IMR-90 (cell line): ENCODE data around the gene LDLRAD4. TPM values are rescaled to one million over a fixed set of nuclear protein-coding genes. Genes with fewer than 3 reads are reported as not detected.

Source experiments
- ATAC-seq: fragments of 200-7000 bp; cut with Tn5 transposase; 2 replicates; pipeline ENCODE4 v1.9.1; 2020; ENCODE audit warnings: low read depth, mild to moderate bottlenecking, moderate library complexity
- BruUV-seq: library from RNA; stranded (reverse); fragments of 400-500 nt; replicated peaks from 2 replicates; lab custom pipeline; 2021; lab: Mats Ljungman, UMichigan
- CTCF ChIA-PET: fragments of 300-600 bp; formaldehyde crosslinking; extraction: SDS; loops from one replicate; lab custom pipeline; 2021; ENCODE audit warnings: antibody characterized with exemption; lab: Yijun Ruan, JAX
- POLR2A ChIA-PET: fragments of 300-600 bp; sonication (Branson Sonifier 250); formaldehyde crosslinking; loops from one replicate; lab custom pipeline; 2022; ENCODE audit warnings: antibody characterized with exemption; ENCODE audit not compliant: unreplicated experiment; lab: Charles Lee
- DNase-seq: peaks from one replicate; pipeline ENCODE4 v3.0.0; 2013
- H2AFZ ChIP-seq: replicated peaks from 2 replicates; pipeline ENCODE3; 2013; ENCODE audit warnings: low read length, mild to moderate bottlenecking; ENCODE audit not compliant: poor library complexity
- H2AK5ac ChIP-seq: 2 replicates; pipeline ENCODE4 v1.6.1; 2013; ENCODE audit warnings: low read depth, low read length, inconsistent platforms
- H2AK9ac ChIP-seq: replicated peaks from 2 replicates; pipeline ENCODE3; 2013; ENCODE audit warnings: mild to moderate bottlenecking, low read depth, low read length, moderate library complexity; ENCODE audit not compliant: poor library complexity
- H2BK120ac ChIP-seq: 2 replicates; pipeline ENCODE4 v1.6.1; 2013; ENCODE audit warnings: low read depth, low read length, inconsistent platforms
- H2BK15ac ChIP-seq: 3 replicates; pipeline ENCODE4 v1.6.1; 2013; ENCODE audit warnings: low read depth, low read length, inconsistent platforms
- H2BK20ac ChIP-seq: 2 replicates; pipeline ENCODE4 v1.6.1; 2013; ENCODE audit warnings: low read depth, mild to moderate bottlenecking, inconsistent platforms, low read length, moderate library complexity
- H2BK5ac ChIP-seq: 2 replicates; pipeline ENCODE4 v1.6.1; 2013; ENCODE audit warnings: mild to moderate bottlenecking, low read depth, low read length, inconsistent platforms; ENCODE audit not compliant: poor library complexity, severe bottlenecking
- H3K14ac ChIP-seq: replicated peaks from 2 replicates; pipeline ENCODE4 v1.6.1; 2013; ENCODE audit warnings: low read depth, low read length, inconsistent platforms
- H3K18ac ChIP-seq: 2 replicates; pipeline ENCODE4 v1.6.1; 2013; ENCODE audit warnings: low read depth, low read length, control low read depth
- H3K23ac ChIP-seq: 2 replicates; pipeline ENCODE4 v1.6.1; 2013; ENCODE audit warnings: low read depth, low read length, inconsistent platforms
- H3K27ac ChIP-seq: 2 replicates; pipeline ENCODE4 v1.5.1; 2013; ENCODE audit warnings: mild to moderate bottlenecking, control low read depth, low read length; ENCODE audit not compliant: insufficient read depth
- H3K27me3 ChIP-seq: 2 replicates; pipeline ENCODE4 v1.6.1; 2013; ENCODE audit warnings: low read length; ENCODE audit not compliant: control insufficient read depth, insufficient read depth
- H3K36me3 ChIP-seq: 2 replicates; pipeline ENCODE4 v1.6.1; 2013; ENCODE audit warnings: low read length, mixed read lengths; ENCODE audit not compliant: control insufficient read depth, insufficient read depth
- H3K4ac ChIP-seq: 2 replicates; pipeline ENCODE4 v1.6.1; 2013; ENCODE audit warnings: low read depth, low read length, inconsistent platforms
- H3K4me1 ChIP-seq: 2 replicates; pipeline ENCODE4 v1.6.1; 2013; ENCODE audit warnings: low read length, mixed read lengths; ENCODE audit not compliant: control insufficient read depth, insufficient read depth
- H3K4me2 ChIP-seq: 2 replicates; pipeline ENCODE4 v1.6.1; 2013; ENCODE audit warnings: low read depth, mild to moderate bottlenecking, control low read depth, low read length, moderate library complexity
- H3K4me3 ChIP-seq: 2 replicates; pipeline ENCODE4 v1.5.1; 2013; ENCODE audit warnings: low read depth, mild to moderate bottlenecking, control low read depth, low read length, moderate library complexity; ENCODE audit not compliant: insufficient read depth
- H3K56ac ChIP-seq: 2 replicates; pipeline ENCODE4 v1.6.1; 2013; ENCODE audit warnings: low read length, inconsistent platforms; ENCODE audit not compliant: insufficient read depth; ENCODE audit errors: extremely low read depth
- H3K79me1 ChIP-seq, 2 experiments: 2 replicates each; pipeline ENCODE4 v1.6.1; 2013; ENCODE audit warnings: low read length in 2 of 2, inconsistent platforms in 1 of 2, low read depth in 1 of 2
- H3K9ac ChIP-seq: 2 replicates; pipeline ENCODE4 v1.6.1; 2013; ENCODE audit warnings: low read depth, low read length, control low read depth
- H3K9me1 ChIP-seq: 2 replicates; pipeline ENCODE4 v1.6.1; 2013; ENCODE audit warnings: low read length, inconsistent platforms; ENCODE audit not compliant: insufficient read depth
- H3K9me3 ChIP-seq: 2 replicates; pipeline ENCODE4 v1.6.1; 2013; ENCODE audit warnings: low read length; ENCODE audit not compliant: control insufficient read depth, insufficient read depth
- H4K20me1 ChIP-seq: 2 replicates; pipeline ENCODE4 v1.6.1; 2013; ENCODE audit warnings: low read length, inconsistent platforms; ENCODE audit not compliant: insufficient read depth
- H4K5ac ChIP-seq: 2 replicates; pipeline ENCODE4 v1.6.1; 2013; ENCODE audit warnings: mild to moderate bottlenecking, low read depth, low read length, control low read depth
- H4K8ac ChIP-seq, 2 experiments: 2 replicates each; pipeline ENCODE4 v1.6.1; 2013; ENCODE audit warnings: low read depth in 2 of 2, low read length in 2 of 2, control low read depth in 1 of 2, inconsistent platforms in 1 of 2
- H4K91ac ChIP-seq: 2 replicates; pipeline ENCODE4 v1.6.1; 2013; ENCODE audit warnings: low read depth, low read length, inconsistent platforms; ENCODE audit not compliant: insufficient read depth
- BHLHE40 ChIP-seq: fragments of 150-350 bp; IDR thresholded peaks from 2 replicates; pipeline ENCODE4 v1.6.1; 2016; ENCODE audit warnings: mild to moderate bottlenecking, low read depth, low read length
- CHD1 ChIP-seq: IDR thresholded peaks from 2 replicates; pipeline ENCODE4 v1.6.1; 2012; ENCODE audit warnings: low read depth, low read length, improper control_type of control experiment
- MAFK ChIP-seq: IDR thresholded peaks from 2 replicates; pipeline ENCODE4 v1.6.1; 2012; ENCODE audit warnings: low read depth, low read length, improper control_type of control experiment
- MXI1 ChIP-seq: IDR thresholded peaks from 2 replicates; pipeline ENCODE4 v1.6.1; 2012; ENCODE audit warnings: low read depth, mild to moderate bottlenecking, low read length, moderate library complexity, borderline replicate concordance
- POLR2A ChIP-seq: IDR thresholded peaks from 2 replicates; pipeline ENCODE4 v1.6.1; 2012; ENCODE audit warnings: mild to moderate bottlenecking, low read depth, low read length
- RFX5 ChIP-seq: IDR thresholded peaks from 2 replicates; pipeline ENCODE4 v1.8.0; 2012; ENCODE audit warnings: low read depth, mild to moderate bottlenecking, low read length, moderate library complexity
- WGBS, 2 experiments: methylation state at CpG; one replicate each; pipeline versions ENCODE4 v1.1.5 to v1.1.7; 2013; ENCODE audit warnings: missing lambda C conversion rate in 2 of 2; ENCODE audit not compliant: insufficient read length in 1 of 2; ENCODE audit errors: extremely low coverage in 2 of 2; 5-methylcytosine and 5-hydroxymethylcytosine counted together
- dilution Hi-C: fragments of 300-500 bp; cut with HindIII; formaldehyde crosslinking; loops from one replicate; pipeline ENCODE4 v1.14.3; 2018; ENCODE audit warnings: low sequenced_read_pairs; ENCODE audit not compliant: unreplicated experiment
- in situ Hi-C: fragments of 300-500 bp; cut with MboI; formaldehyde crosslinking; loops from 3 replicates; pipeline ENCODE4 v1.14.3; 2019; ENCODE audit warnings: low sequenced_read_pairs, inconsistent platforms, mixed read lengths
- intact Hi-C: fragments of 100-400 bp; cut with micrococcal nuclease; formaldehyde crosslinking; loops from 2 replicates; pipeline ENCODE4 v1.10.0; 2022
- polyA plus RNA-seq, 3 experiments: library from polyadenylated mRNA; depleted of rRNA; stranded (reverse); fragments of >200 nt; gene quantifications; 2 replicates each; pipeline ENCODE4 v1.2.3, GENCODE V29; 2012; ENCODE audit warnings: low replicate concordance in 1 of 3
- total RNA-seq: library from RNA; depleted of rRNA; stranded (reverse); fragments of >200 nt; gene quantifications from 2 replicates; pipeline ENCODE4 v1.2.3, GENCODE V29; 2012
- TF ChIP-seq, protein P1 (sequence below): fragments of 150-350 bp; IDR thresholded peaks from 2 replicates; pipeline ENCODE4 v1.6.1; 2017; ENCODE audit warnings: mild to moderate bottlenecking, antibody characterized with exemption, low read length, low read depth

The LDLRAD4 gene
- total and polyA plus RNA-seq, 2 of the 4 experiments (the other 2 are of a cell fraction) = not detected

DNA sequence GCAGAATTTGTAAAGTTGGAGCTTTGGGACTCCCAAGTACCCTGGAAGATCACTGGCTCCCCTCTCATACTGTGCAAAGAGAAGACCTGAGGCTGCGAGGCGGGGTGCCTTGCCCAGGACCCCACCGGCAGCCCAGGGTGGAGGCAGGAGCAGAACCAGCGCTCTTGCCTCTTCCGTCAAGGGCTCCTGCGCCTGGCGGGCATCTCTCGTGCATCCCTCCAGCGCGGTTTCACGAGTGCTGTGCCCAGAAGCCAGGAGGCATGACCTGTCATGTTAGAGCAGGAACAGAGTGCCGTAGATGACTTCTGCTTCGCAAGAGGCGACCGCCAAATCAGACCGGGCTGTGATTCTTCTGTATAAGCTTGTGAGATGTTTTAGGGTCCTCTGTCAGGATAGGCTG, 77.3 kb downstream of the LDLRAD4 start:
- Histone ChIP-seq H2AFZ (no peak overlapping the region), H3K27ac (no peak overlapping the region), H3K18ac (no peak overlapping the region), H4K5ac (no peak overlapping the region), H3K4me2 (no peak overlapping the region), H4K8ac (no peak overlapping the region), H3K79me1 (no peaks in the 10 kb centered on the region), H2BK20ac (no peak overlapping the region), H3K23ac (no peak overlapping the region), H3K36me3 (no peaks in the 10 kb centered on the region), H2AK9ac (no peak overlapping the region), H3K14ac (no peak overlapping the region), H2BK15ac (no peak overlapping the region), H3K27me3 (no peaks in the 10 kb centered on the region; the same call in 1 of the 2 replicates), H2BK120ac (no peak overlapping the region), H3K9ac (no peak overlapping the region), H4K91ac (no peak overlapping the region), H2BK5ac (no peak overlapping the region), H3K4me1 (no peaks in the 10 kb centered on the region), H3K9me1 (no peaks in the 10 kb centered on the region), H3K9me3 (no peaks in the 10 kb centered on the region), H3K56ac (no peak overlapping the region), H2AK5ac (no peak overlapping the region), H3K4me3 (no peak overlapping the region), H4K20me1 (no peaks in the 10 kb centered on the region), H3K4ac (no peak overlapping the region)
- no peak for ATAC-seq
- in situ Hi-C loops (no loop called here), intact Hi-C loops (no loop called here), dilution Hi-C loops (no loop called here)
- POLR2A ChIA-PET = no interaction called here
- CTCF ChIA-PET = no interaction called here
- no TSS peak for BruUV-seq
- TF ChIP-seq MXI1 (no peak), MAFK (no peak), RFX5 (no peak), CHD1 (no peak), BHLHE40 (no peak), POLR2A (no peak)
- TF ChIP-seq, protein P1, sequence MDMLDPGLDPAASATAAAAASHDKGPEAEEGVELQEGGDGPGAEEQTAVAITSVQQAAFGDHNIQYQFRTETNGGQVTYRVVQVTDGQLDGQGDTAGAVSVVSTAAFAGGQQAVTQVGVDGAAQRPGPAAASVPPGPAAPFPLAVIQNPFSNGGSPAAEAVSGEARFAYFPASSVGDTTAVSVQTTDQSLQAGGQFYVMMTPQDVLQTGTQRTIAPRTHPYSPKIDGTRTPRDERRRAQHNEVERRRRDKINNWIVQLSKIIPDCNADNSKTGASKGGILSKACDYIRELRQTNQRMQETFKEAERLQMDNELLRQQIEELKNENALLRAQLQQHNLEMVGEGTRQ = no peak
- DNase-seq = no peak
- WGBS, 2 experiments = 76% methylated on average over 10 of the region's 16 CpGs; no CpG with 5 or more reads in 1 of the 2 experiments
